Stimulated activated CD4-positive, alpha-beta T cell treated with anti-CD3 and anti-CD28 coated beads, Interleukin-1b, Interleukin-23, amount 100 ng/mL, for 1 hour (primary cell): Measurements from ENCODE around the gene HSPA5.
"Not testable (repeated sequence)": the region's sequence is repeated elsewhere in the genome, so short reads cannot be mapped to it uniquely, and the experiment has no call there.

Source experiments
- DNase-seq, 2 donors: peaks; one replicate each; pipeline ENCODE4 v3.0.0-alpha.2; 2020; ENCODE audit warnings: low read depth in 2 of 2

HSPA5 gene

GRCh38 chr9:125241863-125242739, 958 bp upstream of the HSPA5 start:
- DNase-seq: peak in 1 of 2 donors; percentile 3

- no peak for DNase-seq
Observed at GRCh38 chr9:125240649-125240999, 519 bp downstream of the HSPA5 start.

- DNase-seq: no peak
Observed at GRCh38 chr9:125239631-125240597, 1.2 kb downstream of the HSPA5 start.

- DNase-seq: no peak
Observed at GRCh38 chr9:125238915-125239446, 2.2 kb downstream of the HSPA5 start.

GRCh38 chr9:125238127-125238914, 2.8 kb downstream of the HSPA5 start:
- DNase-seq: no peak

- not testable (repeated sequence) for DNase-seq
Observed at GRCh38 chr9:125236520-125237159, 4.5 kb downstream of the HSPA5 start.

- no peak for DNase-seq
Observed at GRCh38 chr9:125235804-125236519, 5.2 kb downstream of the HSPA5 start.

GRCh38 chr9:125234099-125234498, 7.0 kb downstream of the HSPA5 start:
- not testable (repeated sequence) for DNase-seq

GRCh38 chr9:125233678-125234077, 7.5 kb downstream of the HSPA5 start:
- no peak for DNase-seq

- no peak for DNase-seq
Observed at GRCh38 chr9:125227761-125228160, 13.4 kb downstream of the HSPA5 start.

- not testable (repeated sequence) for DNase-seq
Observed at GRCh38 chr9:125224858-125225257, 16.3 kb downstream of the HSPA5 start.

GRCh38 chr9:125218621-125219020, 22.5 kb downstream of the HSPA5 start:
- no peak for DNase-seq

GRCh38 chr9:125214186-125214585, 27.0 kb downstream of the HSPA5 start:
- DNase-seq: no peak

GRCh38 chr9:125204477-125204876, 36.7 kb downstream of the HSPA5 start:
- no peak for DNase-seq

- no peak for DNase-seq
Observed at GRCh38 chr9:125202846-125203618, 38.1 kb downstream of the HSPA5 start.

GRCh38 chr9:125200216-125201047, 40.7 kb downstream of the HSPA5 start, which contains the start of gene RABEPK:
TSS of gene RABEPK (plus strand) at chr9:125200542. CDS start at chr9:125203014, 2,472 bp downstream.
- peak; percentile 60 to 94 for DNase-seq

- DNase-seq: not testable (repeated sequence)
Observed at GRCh38 chr9:125195591-125195990, 45.6 kb downstream of the HSPA5 start.

- not testable (repeated sequence) for DNase-seq
Observed at GRCh38 chr9:125194466-125194865, 46.7 kb downstream of the HSPA5 start.
